Vagina (tissue), 2 donors: ENCODE results near the gene EPB41L2. TPM values are rescaled to one million over a fixed set of nuclear protein-coding genes. Genes with fewer than 3 reads are reported as not detected.

Experiments used
- DNase-seq, 2 donors: peaks; one replicate each; pipeline ENCODE4 v3.0.0-alpha.2; 2017; ENCODE audit errors: extremely low spot score in 2 of 2
- H3K27ac ChIP-seq: fragments of 200-600 bp; sonication (generic); one replicate; pipeline ENCODE4 v1.5.1; 2019
- H3K27me3 ChIP-seq: fragments of 200-600 bp; sonication (generic); one replicate; pipeline ENCODE4 v1.5.1; 2019
- H3K36me3 ChIP-seq, 2 donors: fragments of 200-600 bp; sonication (generic); one replicate each; pipeline ENCODE4 v1.5.1; 2017 to 2019
- H3K4me1 ChIP-seq: fragments of 200-600 bp; sonication (generic); one replicate; pipeline ENCODE4 v1.5.1; 2019
- H3K4me3 ChIP-seq, 2 donors: fragments of 200-600 bp; sonication (generic); 1 replicate in 1 of 2; 2 replicates in 1 of 2; pipeline ENCODE4 v1.5.1; 2016 to 2019
- H3K9me3 ChIP-seq: fragments of 200-600 bp; sonication (generic); one replicate; pipeline ENCODE4 v1.5.1; 2019
- POLR2A ChIP-seq, 2 donors: fragments of 450-650 bp; IDR thresholded peaks; one replicate each; pipeline ENCODE4 v1.6.1; 2017; ENCODE audit warnings: antibody characterized with exemption in 2 of 2, mild to moderate bottlenecking in 2 of 2, moderate library complexity in 2 of 2
- POLR2AphosphoS5 ChIP-seq, 2 donors: sonication (generic); formaldehyde crosslinking; IDR thresholded peaks; one replicate each; pipeline ENCODE4 v1.9.0; 2017; ENCODE audit warnings: antibody characterized with exemption in 2 of 2, mild to moderate bottlenecking in 2 of 2, low read depth in 1 of 2; ENCODE audit not compliant: insufficient read depth in 1 of 2
- intact Hi-C: fragments of 100-400 bp; cut with DNase I; formaldehyde crosslinking; loops from one replicate; pipeline ENCODE4 v1.15.1; 2023
- total RNA-seq: library from RNA; depleted of rRNA; stranded (reverse); fragments of >200 nt; gene quantifications from one replicate; pipeline ENCODE4 v1.2.3, GENCODE V29; 2016
- TF ChIP-seq, protein P1 (sequence below), 3 experiments: fragments of 450-650 bp in 2 of 3; fragments of 200-600 bp in 1 of 3; sonication (generic) in 1 of 3; IDR thresholded peaks; one replicate each; pipeline ENCODE4 v1.5.1; 2017 to 2019; ENCODE audit warnings: antibody characterized with exemption in 3 of 3, mild to moderate bottlenecking in 2 of 3, moderate library complexity in 2 of 3

Gene EPB41L2
- total RNA-seq, 1 donor from 2014 or later = 96.7 TPM

DNA sequence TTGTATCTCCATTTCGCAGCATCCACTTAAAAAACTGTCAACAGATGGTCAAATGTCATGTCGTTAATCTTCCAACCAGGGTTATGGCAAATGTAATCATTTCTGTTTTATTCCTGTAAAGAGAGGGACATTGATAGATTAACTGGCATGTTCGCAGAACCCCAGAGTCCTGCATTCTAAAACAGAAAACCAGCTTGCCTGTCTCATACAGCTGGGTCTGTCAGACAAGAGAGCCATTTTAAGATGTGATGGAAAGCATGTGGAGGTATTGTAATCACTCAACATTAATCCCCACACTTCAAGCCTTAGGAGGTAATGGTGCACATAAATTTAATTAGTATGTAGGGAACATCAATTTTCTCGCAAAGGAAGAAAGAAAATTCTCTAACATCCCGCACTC, 231.4 kb downstream of the EPB41L2 start:
- H3K9me3 ChIP-seq = no peaks in the 10 kb centered on the region
- H3K4me3 ChIP-seq = no peak overlapping the region
- no peak overlapping the region for H3K27ac ChIP-seq
- no peak for TF ChIP-seq POLR2A (IDR thresholded peaks at IDR 0.05)
- TF ChIP-seq, protein P1, sequence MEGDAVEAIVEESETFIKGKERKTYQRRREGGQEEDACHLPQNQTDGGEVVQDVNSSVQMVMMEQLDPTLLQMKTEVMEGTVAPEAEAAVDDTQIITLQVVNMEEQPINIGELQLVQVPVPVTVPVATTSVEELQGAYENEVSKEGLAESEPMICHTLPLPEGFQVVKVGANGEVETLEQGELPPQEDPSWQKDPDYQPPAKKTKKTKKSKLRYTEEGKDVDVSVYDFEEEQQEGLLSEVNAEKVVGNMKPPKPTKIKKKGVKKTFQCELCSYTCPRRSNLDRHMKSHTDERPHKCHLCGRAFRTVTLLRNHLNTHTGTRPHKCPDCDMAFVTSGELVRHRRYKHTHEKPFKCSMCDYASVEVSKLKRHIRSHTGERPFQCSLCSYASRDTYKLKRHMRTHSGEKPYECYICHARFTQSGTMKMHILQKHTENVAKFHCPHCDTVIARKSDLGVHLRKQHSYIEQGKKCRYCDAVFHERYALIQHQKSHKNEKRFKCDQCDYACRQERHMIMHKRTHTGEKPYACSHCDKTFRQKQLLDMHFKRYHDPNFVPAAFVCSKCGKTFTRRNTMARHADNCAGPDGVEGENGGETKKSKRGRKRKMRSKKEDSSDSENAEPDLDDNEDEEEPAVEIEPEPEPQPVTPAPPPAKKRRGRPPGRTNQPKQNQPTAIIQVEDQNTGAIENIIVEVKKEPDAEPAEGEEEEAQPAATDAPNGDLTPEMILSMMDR (IDR thresholded peaks at IDR 0.05) = no peak
- no peak for TF ChIP-seq POLR2AphosphoS5 (IDR thresholded peaks at IDR 0.05; ENCODE audit: insufficient read depth in 1 of 2, low read depth in 1 of 2)
- no peak for DNase-seq
- no peaks in the 10 kb centered on the region for H3K4me1 ChIP-seq
- intact Hi-C loops = no loop called here
- no peaks in the 10 kb centered on the region for H3K36me3 ChIP-seq
- H3K27me3 ChIP-seq = no peaks in the 10 kb centered on the region

DNA sequence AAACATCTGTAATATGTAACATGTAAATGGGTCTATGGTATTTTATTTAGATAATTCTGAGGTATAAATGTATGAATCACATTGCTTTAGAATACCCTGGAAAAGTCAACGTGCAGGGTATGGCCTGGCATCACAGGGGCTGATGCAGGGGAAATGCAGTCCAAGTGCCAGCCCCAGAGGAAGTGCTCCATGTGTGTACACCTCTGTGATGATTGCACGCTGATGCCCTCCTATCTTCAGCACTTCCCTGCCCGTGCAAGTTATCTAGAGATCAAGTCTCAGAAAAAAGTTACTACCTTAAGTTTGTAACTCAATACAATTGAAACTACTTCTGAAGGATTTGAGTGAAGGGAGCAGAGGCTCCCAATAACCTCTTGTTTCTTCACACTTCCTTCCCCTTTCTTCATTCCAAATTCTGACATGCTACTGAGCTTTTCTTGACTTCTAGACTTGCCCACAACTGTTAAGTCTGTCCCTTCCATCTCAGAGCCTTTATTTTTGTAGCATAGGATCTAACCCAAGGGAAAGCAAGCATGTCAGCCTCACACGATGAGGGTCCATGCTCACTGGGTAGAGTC, 233.6 kb downstream of the EPB41L2 start:
- Histone ChIP-seq H3K36me3 (no peaks in the 10 kb centered on the region), H3K27ac (no peak overlapping the region), H3K9me3 (no peaks in the 10 kb centered on the region), H3K4me3 (no peak overlapping the region), H3K4me1 (no peaks in the 10 kb centered on the region), H3K27me3 (no peaks in the 10 kb centered on the region)
- TF ChIP-seq, protein P1 (IDR thresholded peaks at IDR 0.05) = no peak
- TF ChIP-seq POLR2AphosphoS5 (IDR thresholded peaks at IDR 0.05; ENCODE audit: insufficient read depth in 1 of 2, low read depth in 1 of 2) (no peak), POLR2A (IDR thresholded peaks at IDR 0.05) (no peak)
- no peak for DNase-seq
- intact Hi-C loops = no loop called here

DNA sequence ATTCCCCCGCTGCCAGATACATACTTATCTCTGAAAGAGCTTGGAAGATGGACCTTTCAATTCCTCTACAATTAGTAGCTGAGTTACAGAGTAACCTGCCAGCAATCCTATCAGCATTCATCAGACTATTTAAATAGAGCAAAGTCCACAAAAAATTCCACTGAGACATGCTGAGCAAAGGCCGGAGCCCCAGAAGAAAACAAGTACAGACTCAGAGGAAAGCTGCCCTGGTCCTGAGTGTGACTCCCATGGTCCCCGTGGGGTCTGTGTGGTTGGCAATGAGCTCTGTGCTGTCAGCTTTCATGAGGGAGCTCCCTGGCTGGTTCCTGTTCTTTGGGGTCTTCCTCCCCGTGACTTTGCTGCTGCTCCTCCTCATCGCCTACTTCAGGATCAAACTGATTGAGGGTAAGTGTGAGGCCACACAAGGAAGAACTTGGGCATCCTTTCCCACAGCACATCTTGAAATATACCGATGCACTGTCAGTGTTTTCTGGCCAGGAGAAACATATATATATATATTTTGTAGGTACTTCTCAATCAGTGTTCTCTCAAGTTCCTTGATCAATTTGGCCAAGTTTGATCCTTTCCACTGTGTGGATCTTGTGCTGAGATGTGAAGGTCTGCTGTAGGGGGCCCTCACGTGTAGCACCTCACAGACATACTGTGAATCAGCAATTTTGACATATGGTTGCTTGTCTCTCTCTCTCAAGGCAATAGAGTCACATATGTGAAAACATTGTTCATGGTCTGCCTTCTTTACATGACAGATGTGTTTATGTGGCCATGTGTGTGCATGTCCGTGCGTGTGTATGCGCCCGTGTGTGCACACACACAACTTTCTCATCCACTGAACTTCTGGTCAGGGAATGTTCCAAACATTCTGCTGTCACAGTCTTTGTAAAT, 235.5 kb downstream of the EPB41L2 start, which contains the start of gene SMLR1:
Gene SMLR1 (plus strand): TSS at position 160 of the 903 bp plus-strand sequence. CDS start 8 bp downstream, at position 168.
- Histone ChIP-seq H3K27ac (no peak within 1 kb of the TSS), H3K4me3 (no peak within 1 kb of the TSS), H3K9me3 (no peaks in the 10 kb centered on the region), H3K27me3 (no peaks in the 10 kb centered on the region), H3K36me3 (no peaks in the 10 kb centered on the region), H3K4me1 (no peaks in the 10 kb centered on the region)
- DNase-seq = no peak
- TF ChIP-seq, protein P1 (IDR thresholded peaks at IDR 0.05) = no peak
- TF ChIP-seq POLR2AphosphoS5 (IDR thresholded peaks at IDR 0.05; ENCODE audit: insufficient read depth in 1 of 2, low read depth in 1 of 2) (no peak), POLR2A (IDR thresholded peaks at IDR 0.05) (no peak)
- intact Hi-C loops = no loop called here

DNA sequence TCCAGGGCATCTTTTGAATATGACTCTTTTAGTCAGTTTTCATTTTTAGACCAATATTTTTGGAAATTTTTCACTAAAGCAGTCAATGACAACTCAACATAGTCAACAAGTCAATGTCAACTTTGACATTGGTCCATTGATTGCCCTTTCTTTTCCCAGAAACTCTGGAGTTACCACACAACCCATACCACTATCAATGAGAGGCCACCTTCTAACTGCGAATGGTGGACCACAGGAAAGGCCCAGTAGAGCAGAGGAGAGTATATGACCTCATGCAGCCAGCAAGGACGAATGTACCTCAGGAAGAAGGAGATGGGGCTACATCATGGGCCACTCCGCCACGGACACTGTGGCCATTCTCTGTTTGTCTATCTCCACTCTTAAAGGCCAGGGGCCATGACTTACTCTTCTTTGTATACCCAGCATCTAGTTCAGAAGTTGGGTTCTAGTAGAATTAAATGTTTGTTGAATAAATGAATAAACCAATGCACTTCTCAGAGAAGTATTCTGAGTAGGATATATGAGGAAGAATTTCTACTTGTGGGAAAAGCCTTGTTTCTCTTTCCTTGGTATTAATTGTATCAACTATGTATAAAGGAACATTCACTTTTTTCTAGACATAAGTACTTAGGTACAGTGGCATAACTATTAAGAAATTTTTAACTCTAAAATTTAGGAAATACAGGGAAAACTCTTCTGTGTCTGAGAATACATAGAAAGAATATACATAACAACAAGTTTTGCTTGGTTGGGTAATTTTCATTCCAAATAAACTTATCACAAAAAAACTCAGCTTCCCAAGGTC, 236.4 kb downstream of the EPB41L2 start:
- no peaks in the 10 kb centered on the region for H3K27me3 ChIP-seq
- no peak overlapping the region for H3K4me3 ChIP-seq
- H3K9me3 ChIP-seq = no peaks in the 10 kb centered on the region
- intact Hi-C loops = no loop called here
- no peaks in the 10 kb centered on the region for H3K36me3 ChIP-seq
- H3K4me1 ChIP-seq = no peaks in the 10 kb centered on the region
- no peak for TF ChIP-seq POLR2AphosphoS5 (IDR thresholded peaks at IDR 0.05; ENCODE audit: insufficient read depth in 1 of 2, low read depth in 1 of 2)
- no peak for TF ChIP-seq POLR2A (IDR thresholded peaks at IDR 0.05)
- TF ChIP-seq, protein P1 (IDR thresholded peaks at IDR 0.05) = no peak
- no peak overlapping the region for H3K27ac ChIP-seq
- no peak for DNase-seq
